ENCODE measurements around the gene RAPGEF5. TPM values are rescaled to one million over a fixed set of nuclear protein-coding genes. Genes with fewer than 3 reads are reported as not detected.

The RAPGEF5 gene
- total RNA-seq, 1 experiment from 2014 or later: 5.6 TPM

DNA sequence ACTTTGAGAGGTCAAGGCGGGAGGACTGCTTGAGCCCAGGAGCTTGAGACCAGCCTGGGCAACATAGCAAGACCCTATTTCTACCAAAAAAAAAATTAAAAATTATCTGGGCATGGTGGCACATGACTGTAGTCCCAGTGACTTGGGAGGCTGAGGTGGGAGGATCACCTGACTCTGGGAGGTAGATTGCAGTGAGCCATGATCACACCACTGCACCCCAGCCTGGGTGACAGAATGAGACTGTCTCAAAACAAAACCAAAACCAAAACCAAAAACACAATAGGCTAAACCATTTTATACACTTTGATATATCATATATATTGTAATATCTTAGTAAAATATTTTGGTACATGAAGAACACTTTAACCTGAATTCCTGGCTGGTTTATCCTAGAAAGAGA is 101.6 kb downstream of the RAPGEF5 start:
- Histone ChIP-seq H3K4me1 (ENCODE audit: insufficient read depth, low read length) (no peaks in the 10 kb centered on the region), H2AFZ (ENCODE audit: low read length) (no peak overlapping the region), H3K36me3 (ENCODE audit: low read depth, low read length) (no peaks in the 10 kb centered on the region), H3K27ac (ENCODE audit: low read length) (no peak overlapping the region), H3K9me3 (ENCODE audit: low read length) (no peaks in the 10 kb centered on the region), H4K20me1 (ENCODE audit: low read length) (no peaks in the 10 kb centered on the region), H3K4me2 (ENCODE audit: low read length) (no peak overlapping the region), H3K9ac (ENCODE audit: low read length) (no peak overlapping the region), H3F3A (ENCODE audit: low read length, unreplicated experiment) (no peaks in the 10 kb centered on the region), H3K79me2 (ENCODE audit: low read length) (no peaks in the 10 kb centered on the region), H3K9me2 (replicated peaks; ENCODE audit: low read length) (no peaks in the 10 kb centered on the region), H3K4me3 (ENCODE audit: low read length) (no peak overlapping the region), H3K27me3 (ENCODE audit: low read length) (no peaks in the 10 kb centered on the region)
- intact Hi-C loops (cut with micrococcal nuclease): no loop called here
- ChIA-PET CTCF (interaction anchor here (0.6 kb wide), 1 partner anchor 145 kb away, joined by 3 read pairs; no protein-coding TSS in a partner anchor), POLR2A (ENCODE audit: unreplicated experiment) (no interaction called here)
- ATAC-seq (no peak), DNase-seq (no peak)
- BruUV-seq (replicated peaks): no TSS peak
- TF ChIP-seq EZH2 (IDR thresholded peaks at IDR 0.05; ENCODE audit: low read length, unreplicated experiment): no peak
- no peak for TF ChIP-seq EZH2phosphoT487 (IDR thresholded peaks at IDR 0.05; ENCODE audit: borderline replicate concordance, low read length)
- TF ChIP-seq, protein P1, sequence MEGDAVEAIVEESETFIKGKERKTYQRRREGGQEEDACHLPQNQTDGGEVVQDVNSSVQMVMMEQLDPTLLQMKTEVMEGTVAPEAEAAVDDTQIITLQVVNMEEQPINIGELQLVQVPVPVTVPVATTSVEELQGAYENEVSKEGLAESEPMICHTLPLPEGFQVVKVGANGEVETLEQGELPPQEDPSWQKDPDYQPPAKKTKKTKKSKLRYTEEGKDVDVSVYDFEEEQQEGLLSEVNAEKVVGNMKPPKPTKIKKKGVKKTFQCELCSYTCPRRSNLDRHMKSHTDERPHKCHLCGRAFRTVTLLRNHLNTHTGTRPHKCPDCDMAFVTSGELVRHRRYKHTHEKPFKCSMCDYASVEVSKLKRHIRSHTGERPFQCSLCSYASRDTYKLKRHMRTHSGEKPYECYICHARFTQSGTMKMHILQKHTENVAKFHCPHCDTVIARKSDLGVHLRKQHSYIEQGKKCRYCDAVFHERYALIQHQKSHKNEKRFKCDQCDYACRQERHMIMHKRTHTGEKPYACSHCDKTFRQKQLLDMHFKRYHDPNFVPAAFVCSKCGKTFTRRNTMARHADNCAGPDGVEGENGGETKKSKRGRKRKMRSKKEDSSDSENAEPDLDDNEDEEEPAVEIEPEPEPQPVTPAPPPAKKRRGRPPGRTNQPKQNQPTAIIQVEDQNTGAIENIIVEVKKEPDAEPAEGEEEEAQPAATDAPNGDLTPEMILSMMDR (conservative IDR thresholded peaks at IDR 0.05; ENCODE audit: low read depth, low read length): no peak

DNA sequence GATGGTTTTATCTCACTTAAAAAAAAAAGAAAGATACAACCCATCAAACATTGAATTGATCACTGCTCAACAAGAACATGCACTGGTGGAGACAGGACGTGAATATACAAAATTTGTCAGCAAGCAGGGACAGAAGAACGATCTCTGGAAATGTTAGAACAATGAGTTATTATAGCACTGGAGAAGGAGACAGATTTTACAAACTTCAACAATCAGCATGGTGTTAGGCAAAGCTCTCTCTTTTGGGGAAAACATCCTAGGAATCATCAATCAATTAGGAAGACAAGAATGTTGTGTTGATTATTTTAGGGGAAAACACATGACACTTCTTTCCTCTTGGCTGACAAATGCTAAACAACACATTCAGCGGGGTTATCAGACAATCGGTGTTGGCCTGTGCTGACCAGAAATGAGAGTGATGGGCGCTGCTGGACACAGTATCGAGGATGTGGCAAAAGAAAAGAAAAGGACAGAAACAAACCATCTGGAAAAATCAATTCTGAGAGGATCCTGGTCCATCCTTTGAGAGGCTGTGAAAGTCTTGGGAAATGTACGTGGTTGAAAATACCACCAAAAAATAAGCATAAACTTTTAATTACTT is 103.9 kb downstream of the RAPGEF5 start:
- intact Hi-C loops (cut with micrococcal nuclease): no loop called here
- BruUV-seq (replicated peaks): no TSS peak
- Histone ChIP-seq H3K4me1 (ENCODE audit: insufficient read depth, low read length) (no peaks in the 10 kb centered on the region), H4K20me1 (ENCODE audit: low read length) (no peaks in the 10 kb centered on the region), H3K36me3 (ENCODE audit: low read depth, low read length) (no peaks in the 10 kb centered on the region), H3K4me3 (ENCODE audit: low read length) (no peak overlapping the region), H3K27me3 (ENCODE audit: low read length) (no peaks in the 10 kb centered on the region), H3K27ac (ENCODE audit: low read length) (no peak overlapping the region), H3K79me2 (ENCODE audit: low read length) (no peaks in the 10 kb centered on the region), H3F3A (ENCODE audit: low read length, unreplicated experiment) (no peaks in the 10 kb centered on the region), H3K9me3 (ENCODE audit: low read length) (no peaks in the 10 kb centered on the region), H3K9me2 (replicated peaks; ENCODE audit: low read length) (no peaks in the 10 kb centered on the region), H3K4me2 (ENCODE audit: low read length) (no peak overlapping the region), H3K9ac (ENCODE audit: low read length) (no peak overlapping the region), H2AFZ (ENCODE audit: low read length) (no peak overlapping the region)
- TF ChIP-seq EZH2 (IDR thresholded peaks at IDR 0.05; ENCODE audit: low read length, unreplicated experiment): no peak
- TF ChIP-seq, protein P1 (conservative IDR thresholded peaks at IDR 0.05; ENCODE audit: low read depth, low read length): no peak
- no peak for TF ChIP-seq EZH2phosphoT487 (IDR thresholded peaks at IDR 0.05; ENCODE audit: borderline replicate concordance, low read length)
- POLR2A ChIA-PET (ENCODE audit: unreplicated experiment): interaction anchor here (0.5 kb wide), 1 partner anchor 111 kb away, joined by 3 read pairs; no protein-coding TSS in a partner anchor
- CTCF ChIA-PET: interaction anchor here (0.5 kb wide), 1 partner anchor 47 kb away, joined by 3 read pairs; no protein-coding TSS in a partner anchor
- DNase-seq (no peak), ATAC-seq (no peak)

DNA sequence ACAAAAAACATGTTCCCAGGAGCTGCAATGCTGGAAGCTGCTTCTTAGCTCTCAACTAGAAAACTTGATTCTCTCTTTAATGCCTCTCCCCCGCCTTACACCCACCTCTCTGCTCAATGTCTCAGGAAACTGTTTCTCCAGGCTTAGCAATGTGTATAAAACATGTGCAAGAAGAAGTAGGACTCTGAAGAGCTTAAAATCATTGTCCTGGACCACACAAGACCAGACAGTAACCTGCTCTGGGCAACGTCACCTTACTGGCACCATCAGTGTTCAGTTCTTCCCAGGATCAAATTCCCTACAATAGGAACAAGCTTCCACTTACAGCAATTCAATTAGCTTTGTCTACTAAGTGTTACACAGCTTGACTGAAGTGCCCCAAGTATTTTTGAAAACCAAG is 104.9 kb downstream of the RAPGEF5 start:
- no peak overlapping the region for H3K9ac ChIP-seq (ENCODE audit: low read length)
- no peaks in the 10 kb centered on the region for H3K4me1 ChIP-seq (ENCODE audit: insufficient read depth, low read length)
- no peak overlapping the region for H3K4me3 ChIP-seq (ENCODE audit: low read length)
- ChIA-PET CTCF (no interaction called here), POLR2A (ENCODE audit: unreplicated experiment) (no interaction called here)
- BruUV-seq (replicated peaks): no TSS peak
- no peaks in the 10 kb centered on the region for H3K36me3 ChIP-seq (ENCODE audit: low read depth, low read length)
- H3K79me2 ChIP-seq (ENCODE audit: low read length): no peaks in the 10 kb centered on the region
- H2AFZ ChIP-seq (ENCODE audit: low read length): no peak overlapping the region
- H3K9me2 ChIP-seq (replicated peaks; ENCODE audit: low read length): no peaks in the 10 kb centered on the region
- TF ChIP-seq EZH2 (IDR thresholded peaks at IDR 0.05; ENCODE audit: low read length, unreplicated experiment): no peak
- no peak for TF ChIP-seq EZH2phosphoT487 (IDR thresholded peaks at IDR 0.05; ENCODE audit: borderline replicate concordance, low read length)
- TF ChIP-seq, protein P1 (conservative IDR thresholded peaks at IDR 0.05; ENCODE audit: low read depth, low read length): no peak
- no peak for ATAC-seq
- no peak overlapping the region for H3K4me2 ChIP-seq (ENCODE audit: low read length)
- H3K27me3 ChIP-seq (ENCODE audit: low read length): no peaks in the 10 kb centered on the region
- no peaks in the 10 kb centered on the region for H3K9me3 ChIP-seq (ENCODE audit: low read length)
- H3K27ac ChIP-seq (ENCODE audit: low read length): no peak overlapping the region
- H3F3A ChIP-seq (ENCODE audit: low read length, unreplicated experiment): no peaks in the 10 kb centered on the region
- DNase-seq: no peak
- H4K20me1 ChIP-seq (ENCODE audit: low read length): no peaks in the 10 kb centered on the region
- intact Hi-C loops (cut with micrococcal nuclease): no loop called here

Measured in PC-3 (cell line).